ENCODE data around the gene IMPACT.

Gene IMPACT

GRCh38 chr18:24426073-24426397 is 435 bp upstream of the IMPACT start:
- no peak for DNase-seq

GRCh38 chr18:24427484-24427883 is 1.0 kb downstream of the IMPACT start:
- DNase-seq = no peak

- no peak for DNase-seq
These were observed 2.2 kb downstream of the IMPACT start for GRCh38 chr18:24428709-24429108.

GRCh38 chr18:24429188-24429587 is 2.7 kb downstream of the IMPACT start:
- DNase-seq = no peak

GRCh38 chr18:24432618-24433017 is 6.1 kb downstream of the IMPACT start:
- DNase-seq = no peak

GRCh38 chr18:24436939-24437338 is 10.5 kb downstream of the IMPACT start:
- no peak for DNase-seq

- DNase-seq = peak; percentile 61
These were observed 17.4 kb downstream of the IMPACT start for GRCh38 chr18:24443870-24444269.

- DNase-seq = no peak
These were observed 20.0 kb downstream of the IMPACT start for GRCh38 chr18:24446453-24446852.

- no peak for DNase-seq
These were observed 20.6 kb downstream of the IMPACT start for GRCh38 chr18:24446953-24447538.

- no peak for DNase-seq
These were observed 21.5 kb downstream of the IMPACT start for GRCh38 chr18:24447961-24448360.

- DNase-seq = no peak
These were observed 30.1 kb downstream of the IMPACT start for GRCh38 chr18:24456549-24456948.

- DNase-seq = no peak
These were observed 33.3 kb downstream of the IMPACT start for GRCh38 chr18:24459772-24460171.

GRCh38 chr18:24460388-24460787 is 33.9 kb downstream of the IMPACT start, which contains the start of gene HRH4:
Gene HRH4, plus strand, starts transcription at chr18:24460637. Its CDS starts 92 bp downstream, at chr18:24460729.
- no peak for DNase-seq

- no peak for DNase-seq
These were observed 35.5 kb downstream of the IMPACT start for GRCh38 chr18:24461996-24462395.

- peak; percentile 15 for DNase-seq
These were observed 36.6 kb downstream of the IMPACT start for GRCh38 chr18:24462838-24463775.

- DNase-seq = peak; percentile 50
These were observed 39.0 kb downstream of the IMPACT start for GRCh38 chr18:24465486-24465885.

GRCh38 chr18:24466771-24467170 is 40.3 kb downstream of the IMPACT start:
- DNase-seq = no peak

GRCh38 chr18:24470022-24470618 is 43.6 kb downstream of the IMPACT start:
- no peak for DNase-seq

GRCh38 chr18:24470805-24471204 is 44.3 kb downstream of the IMPACT start:
- DNase-seq = no peak

GRCh38 chr18:24472591-24472990 is 46.1 kb downstream of the IMPACT start:
- no peak for DNase-seq

GRCh38 chr18:24474406-24474805 is 47.9 kb downstream of the IMPACT start:
- no peak for DNase-seq

- DNase-seq = no peak
These were observed 49.6 kb downstream of the IMPACT start for GRCh38 chr18:24475926-24476589.

- DNase-seq = no peak
These were observed 52.9 kb downstream of the IMPACT start for GRCh38 chr18:24479371-24479770.
